Left renal cortex interstitium (tissue), 4 donors: ENCODE results near the gene SLC15A1. TPM values are rescaled to one million over a fixed set of nuclear protein-coding genes. Genes with fewer than 3 reads are reported as not detected.

Source experiments
- polyA plus RNA-seq, 4 donors: library from polyadenylated mRNA; unstranded; fragments of 120-200 nt; gene quantifications; one replicate each; pipeline ENCODE4 v1.2.1, GENCODE V29; 2013; ENCODE audit not compliant: insufficient read length in 4 of 4

Gene SLC15A1
- polyA plus RNA-seq, 4 donors = 7.9 to 13.2 (median 11.6) TPM

Other genes starting within 250 kb of the SLC15A1 start
- 100 to 1,000 TPM; 110 to 129 (median 115) TPM for gene STK24, start 175.6 kb downstream of the SLC15A1 start, polyA plus RNA-seq
- gene DOCK9, start 225.4 kb upstream of the SLC15A1 start, polyA plus RNA-seq = 10 to 100 TPM; 53.0 to 71.7 (median 58.7) TPM